Measurements from ENCODE around the gene AKAP1.

The AKAP1 gene

DNA sequence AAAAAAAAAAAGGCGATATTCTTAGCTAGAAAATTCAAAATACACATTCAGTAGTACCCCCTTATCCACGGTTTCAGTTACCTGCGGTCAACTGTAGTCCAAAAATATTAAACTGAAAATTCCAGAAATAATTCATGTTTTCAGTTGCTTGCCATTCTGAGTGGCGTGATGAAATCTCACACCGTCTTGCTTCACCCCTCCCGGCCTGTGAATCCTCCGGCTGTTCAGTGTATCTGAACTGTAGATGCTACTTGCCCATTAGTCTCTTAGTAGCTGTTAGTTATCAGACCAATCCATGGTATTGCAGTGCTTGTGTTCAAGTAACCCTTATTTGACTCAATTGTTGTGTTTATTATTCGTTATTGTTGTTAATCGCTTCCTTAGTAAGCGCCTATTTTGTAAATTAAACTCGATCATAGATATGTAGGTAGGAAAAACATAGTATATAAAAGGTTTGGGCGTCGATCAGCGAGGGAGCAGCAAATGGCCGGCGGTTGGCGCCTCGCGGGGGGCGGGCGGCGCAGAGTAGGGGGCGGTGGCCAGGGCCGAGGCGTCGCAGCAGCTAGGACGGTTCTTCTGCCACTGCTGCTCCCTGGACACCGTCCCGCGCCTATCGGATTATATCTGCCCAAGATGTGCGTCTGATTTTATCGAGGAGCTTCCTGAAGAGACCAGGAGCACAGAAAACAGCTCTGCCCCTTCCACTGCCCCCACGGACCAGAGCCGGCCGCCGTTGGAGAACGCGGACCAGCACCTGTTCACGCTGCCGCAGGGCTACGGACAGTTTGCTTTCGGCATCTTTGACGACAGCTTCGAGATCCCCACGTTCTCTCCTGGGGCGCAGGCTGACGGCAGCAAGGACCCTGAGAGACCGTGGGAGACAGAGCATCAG is 39.8 kb upstream of the AKAP1 start:
- H3K4me3 ChIP-seq (ENCODE audit: control insufficient read depth, low read depth, low read length) = no peak overlapping the region
- TF ChIP-seq, protein P1, sequence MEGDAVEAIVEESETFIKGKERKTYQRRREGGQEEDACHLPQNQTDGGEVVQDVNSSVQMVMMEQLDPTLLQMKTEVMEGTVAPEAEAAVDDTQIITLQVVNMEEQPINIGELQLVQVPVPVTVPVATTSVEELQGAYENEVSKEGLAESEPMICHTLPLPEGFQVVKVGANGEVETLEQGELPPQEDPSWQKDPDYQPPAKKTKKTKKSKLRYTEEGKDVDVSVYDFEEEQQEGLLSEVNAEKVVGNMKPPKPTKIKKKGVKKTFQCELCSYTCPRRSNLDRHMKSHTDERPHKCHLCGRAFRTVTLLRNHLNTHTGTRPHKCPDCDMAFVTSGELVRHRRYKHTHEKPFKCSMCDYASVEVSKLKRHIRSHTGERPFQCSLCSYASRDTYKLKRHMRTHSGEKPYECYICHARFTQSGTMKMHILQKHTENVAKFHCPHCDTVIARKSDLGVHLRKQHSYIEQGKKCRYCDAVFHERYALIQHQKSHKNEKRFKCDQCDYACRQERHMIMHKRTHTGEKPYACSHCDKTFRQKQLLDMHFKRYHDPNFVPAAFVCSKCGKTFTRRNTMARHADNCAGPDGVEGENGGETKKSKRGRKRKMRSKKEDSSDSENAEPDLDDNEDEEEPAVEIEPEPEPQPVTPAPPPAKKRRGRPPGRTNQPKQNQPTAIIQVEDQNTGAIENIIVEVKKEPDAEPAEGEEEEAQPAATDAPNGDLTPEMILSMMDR (IDR thresholded peaks at IDR 0.05; ENCODE audit: control insufficient read depth, insufficient read depth, low read depth, low read length, missing control alignments) = no peak
- DNase-seq (ENCODE audit: low read depth) = no peak

DNA sequence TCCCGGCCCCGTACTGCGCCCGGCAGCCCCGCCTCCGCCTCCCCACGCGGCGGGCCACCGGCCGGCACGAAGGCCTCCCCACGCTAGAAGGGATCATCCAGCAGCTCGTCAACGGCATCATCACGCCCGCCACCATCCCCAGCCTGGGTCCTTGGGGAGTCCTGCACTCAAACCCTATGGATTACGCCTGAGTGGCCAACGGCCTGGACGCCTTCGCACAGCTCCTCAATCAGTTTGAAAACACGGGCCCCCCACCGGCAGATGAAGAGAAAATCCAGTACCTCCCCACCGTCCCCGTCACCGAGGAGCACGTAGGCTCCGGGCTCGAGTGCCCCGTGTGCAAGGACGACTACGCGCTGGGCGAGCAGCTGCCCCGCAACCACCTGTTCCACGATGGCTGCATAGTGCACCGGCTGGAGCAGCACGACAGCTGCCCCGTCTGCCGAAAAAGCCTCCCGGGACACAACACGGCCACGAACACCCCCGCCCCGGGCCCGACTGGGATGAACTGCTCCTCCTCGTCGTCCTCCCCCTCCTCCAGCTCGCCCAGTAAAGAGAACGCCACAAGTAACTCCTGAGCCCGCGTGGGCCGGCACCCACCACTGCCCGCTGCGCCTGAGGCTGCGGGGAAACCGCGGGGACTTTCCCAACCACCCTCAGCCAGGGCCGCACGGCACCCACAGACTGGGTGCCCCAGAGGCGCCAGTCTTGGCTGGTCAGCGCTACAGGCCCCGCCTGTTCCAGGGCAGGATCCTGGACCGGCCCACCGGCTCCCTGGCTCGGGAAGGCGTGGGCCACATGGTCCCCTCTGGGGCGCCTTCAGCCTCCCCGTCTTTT is 39.0 kb upstream of the AKAP1 start:
- no peak for DNase-seq (ENCODE audit: low read depth)
- H3K4me3 ChIP-seq (ENCODE audit: control insufficient read depth, low read depth, low read length) = peak overlapping the region; percentile 5
- TF ChIP-seq, protein P1 (IDR thresholded peaks at IDR 0.05; ENCODE audit: control insufficient read depth, insufficient read depth, low read depth, low read length, missing control alignments) = no peak

DNA sequence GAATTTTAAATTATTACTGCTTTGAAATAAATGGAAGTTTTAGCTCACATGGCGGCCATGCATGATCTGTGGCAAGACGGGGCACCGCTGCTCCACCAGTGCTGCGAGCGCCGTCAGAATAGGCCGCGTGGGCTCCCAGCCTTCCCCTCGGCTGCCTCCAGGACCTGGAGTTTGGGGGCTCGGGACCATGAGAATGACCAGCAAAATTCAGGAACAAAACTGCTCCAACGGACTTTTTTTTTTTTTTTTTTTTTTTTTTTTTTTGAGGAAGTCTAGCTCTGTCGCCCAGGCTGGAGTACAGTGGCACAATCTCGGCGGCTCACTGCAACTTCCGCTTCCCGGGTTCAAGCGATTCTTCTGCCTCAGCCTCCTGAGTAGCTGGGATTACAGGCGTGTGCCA is 38.3 kb upstream of the AKAP1 start:
- no peak overlapping the region for H3K4me3 ChIP-seq (ENCODE audit: control insufficient read depth, low read depth, low read length)
- DNase-seq (ENCODE audit: low read depth) = no peak
- TF ChIP-seq, protein P1 (IDR thresholded peaks at IDR 0.05; ENCODE audit: control insufficient read depth, insufficient read depth, low read depth, low read length, missing control alignments) = no peak

DNA sequence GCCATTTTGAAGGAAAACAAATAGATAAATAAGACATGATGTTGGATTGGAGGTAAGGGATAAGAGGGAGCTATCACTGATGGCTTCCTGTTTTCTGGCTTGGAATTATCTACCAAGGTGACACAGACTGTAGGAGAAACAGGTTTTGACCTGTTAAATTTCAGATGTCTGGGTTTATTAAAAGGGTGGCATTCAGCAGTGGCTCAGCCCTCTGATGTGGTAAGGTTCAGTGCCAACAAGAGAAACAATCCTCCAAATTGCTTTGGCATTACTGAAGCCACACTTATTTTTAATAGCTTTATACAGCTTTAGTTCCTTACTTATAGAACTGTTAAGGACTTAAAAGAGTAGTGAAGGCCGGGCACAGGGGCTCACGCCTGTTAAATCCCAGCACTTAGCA is 37.0 kb upstream of the AKAP1 start:
- TF ChIP-seq, protein P1 (IDR thresholded peaks at IDR 0.05; ENCODE audit: control insufficient read depth, insufficient read depth, low read depth, low read length, missing control alignments) = no peak
- DNase-seq (ENCODE audit: low read depth) = no peak

DNA sequence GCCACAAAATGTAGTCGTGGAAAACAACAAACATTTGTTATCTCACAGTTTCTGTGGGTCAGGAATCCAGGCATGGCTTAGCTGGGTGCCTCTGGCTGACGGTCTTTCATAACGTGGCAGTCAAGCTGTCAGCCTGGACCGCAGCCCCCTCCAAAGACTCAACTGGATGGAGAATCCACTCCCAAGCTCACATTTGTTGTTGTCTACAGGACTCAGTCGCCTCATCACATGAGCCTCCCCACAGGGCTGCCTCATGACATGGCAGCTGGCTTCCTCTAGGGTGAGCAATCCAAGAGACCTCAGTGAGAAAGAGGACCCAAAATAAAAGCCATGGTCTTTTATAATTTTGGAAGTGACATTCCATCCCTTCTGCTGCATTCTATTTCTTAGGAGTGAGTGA is 34.7 kb upstream of the AKAP1 start:
- TF ChIP-seq, protein P1 (IDR thresholded peaks at IDR 0.05; ENCODE audit: control insufficient read depth, insufficient read depth, low read depth, low read length, missing control alignments) = no peak
- no peak for DNase-seq (ENCODE audit: low read depth)
- no peak overlapping the region for H3K4me3 ChIP-seq (ENCODE audit: control insufficient read depth, low read depth, low read length)

More for the DNA sequence above, 37.0 kb upstream of the AKAP1 start:
- no peak overlapping the region for H3K4me3 ChIP-seq (ENCODE audit: control insufficient read depth, low read depth, low read length)

DNA sequence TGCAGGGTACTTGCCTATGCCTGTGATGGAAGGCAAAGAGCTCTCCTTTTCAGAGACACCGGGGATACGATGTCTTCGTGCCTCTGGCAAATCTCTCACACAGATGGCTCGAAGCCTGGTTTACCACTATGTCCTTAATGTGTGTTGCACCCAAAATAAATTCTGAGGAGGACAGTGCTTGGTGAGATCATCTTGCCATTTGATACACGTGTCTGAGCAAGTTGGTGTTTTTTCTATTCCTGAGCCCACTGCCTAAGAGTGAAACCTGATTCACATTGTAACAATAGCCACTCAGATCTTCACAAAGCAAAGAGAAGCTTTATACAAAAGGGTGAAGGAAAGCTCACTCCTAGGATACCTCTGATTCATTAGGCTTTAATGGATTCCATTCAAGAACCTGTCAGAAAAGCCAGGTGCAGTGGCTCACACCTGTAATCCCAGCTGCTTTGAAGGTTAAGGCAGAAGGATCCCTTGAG is 33.1 kb upstream of the AKAP1 start:
- no peak for DNase-seq (ENCODE audit: low read depth)
- TF ChIP-seq, protein P1 (IDR thresholded peaks at IDR 0.05; ENCODE audit: control insufficient read depth, insufficient read depth, low read depth, low read length, missing control alignments) = no peak
- no peak overlapping the region for H3K4me3 ChIP-seq (ENCODE audit: control insufficient read depth, low read depth, low read length)
